GM12874 (cell line): ENCODE data around the gene ACOXL.

ENCODE experiments used
- CTCF ChIP-seq: IDR thresholded peaks from 2 replicates; pipeline ENCODE4 v1.5.1; 2011; ENCODE audit warnings: low read depth, mild to moderate bottlenecking, control low read depth, low read length, moderate library complexity; ENCODE audit not compliant: insufficient read depth

Gene ACOXL

GRCh38 chr2:111105926-111106325 lies 373.6 kb downstream of the ACOXL start:
- no peak for TF ChIP-seq CTCF

GRCh38 chr2:111106706-111107105 lies 374.3 kb downstream of the ACOXL start:
- TF ChIP-seq CTCF: no peak

DNA sequence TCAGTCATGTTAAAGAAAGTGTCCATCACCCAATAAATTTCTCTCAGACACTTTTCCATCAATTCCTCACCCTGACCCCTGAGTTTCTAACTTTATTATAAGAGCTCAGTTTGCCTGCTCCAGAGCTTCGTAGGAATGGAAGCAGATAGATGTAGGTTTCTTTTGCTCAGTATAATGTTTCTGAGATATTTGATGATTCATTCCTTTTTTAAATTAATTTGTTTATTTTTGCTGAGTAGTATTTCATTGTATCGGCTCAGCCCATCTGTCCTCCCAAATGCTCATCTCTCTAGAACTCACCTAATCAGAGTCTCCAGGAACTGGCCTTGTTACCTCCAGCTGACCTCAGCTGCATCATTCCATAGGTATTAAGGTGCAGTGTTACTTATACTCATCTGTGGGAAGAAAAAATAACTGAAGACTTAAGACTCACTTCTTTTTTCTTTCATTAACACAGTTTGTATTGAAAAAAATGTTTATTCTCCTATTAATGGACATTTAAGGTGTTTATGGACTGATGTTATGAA lies 376.4 kb downstream of the ACOXL start:
- no peak for TF ChIP-seq CTCF

DNA sequence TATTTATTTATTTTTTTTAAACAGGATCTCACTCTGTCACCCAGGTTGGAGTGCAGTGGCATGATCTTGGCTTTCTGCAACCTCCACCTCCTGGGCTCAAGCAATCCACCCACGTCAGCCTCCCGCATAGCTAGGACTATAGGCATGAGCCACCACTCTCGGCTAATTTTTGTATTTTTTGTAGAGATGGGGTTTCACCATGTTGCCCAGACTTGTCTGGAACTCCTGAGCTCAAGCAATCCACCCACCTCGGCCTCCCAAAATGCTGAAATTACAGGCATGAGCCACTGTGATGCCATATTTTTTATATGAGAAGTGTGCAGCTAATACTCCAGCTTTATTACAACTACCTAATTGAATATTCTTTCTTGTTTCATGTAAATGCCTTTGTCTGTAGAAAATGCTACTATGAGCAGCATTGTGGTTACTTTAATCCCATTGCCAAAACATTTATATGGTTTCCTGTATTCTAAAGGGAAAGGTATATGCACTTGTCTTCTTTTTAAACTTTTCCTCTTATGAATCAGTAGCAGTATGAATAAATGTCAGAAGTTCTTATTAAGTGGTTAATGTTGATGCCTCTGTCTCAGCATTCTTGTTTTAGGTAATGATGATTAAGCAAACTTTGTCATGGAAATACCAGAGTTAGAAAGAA lies 378.9 kb downstream of the ACOXL start:
- no peak for TF ChIP-seq CTCF

GRCh38 chr2:111113838-111114237 lies 381.5 kb downstream of the ACOXL start:
- no peak for TF ChIP-seq CTCF

- TF ChIP-seq CTCF: no peak
Observed at GRCh38 chr2:111116011-111116746, 383.8 kb downstream of the ACOXL start.

DNA sequence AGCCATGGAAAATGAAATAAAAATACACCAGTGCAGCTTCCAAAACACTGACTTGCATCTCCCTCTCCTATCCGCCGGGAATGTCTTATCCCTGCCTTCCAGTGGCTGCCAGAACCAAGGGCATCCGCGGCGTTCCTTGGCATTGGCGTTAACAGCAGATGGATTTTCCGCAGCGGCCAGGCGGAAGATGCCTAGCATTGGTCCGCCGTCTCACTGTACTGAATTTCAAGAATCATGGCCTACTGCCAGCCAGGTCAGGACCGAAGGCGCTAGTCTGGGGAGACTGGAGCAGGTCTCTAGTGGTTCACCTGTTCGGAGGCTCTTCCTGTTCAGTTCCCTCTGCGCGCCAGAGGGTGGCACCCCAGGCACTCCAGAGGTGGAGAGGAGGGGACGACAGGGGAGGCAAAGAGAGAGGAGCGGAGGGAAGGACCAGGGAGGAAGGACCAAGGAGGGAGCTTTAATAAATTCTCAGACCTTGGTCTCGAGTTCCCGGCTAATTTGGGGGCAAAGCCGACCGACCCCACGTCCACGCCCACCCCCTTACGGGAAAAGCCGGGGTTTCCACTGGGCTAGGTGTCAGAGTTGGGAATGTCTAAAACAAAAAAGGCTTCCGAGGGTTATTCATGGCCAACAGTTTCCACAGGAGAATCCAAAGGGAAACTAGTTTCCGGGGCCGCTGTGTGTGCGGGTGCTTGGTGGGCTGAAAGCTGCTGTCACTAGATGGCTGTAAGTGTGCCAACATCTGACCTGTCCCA lies 384.6 kb downstream of the ACOXL start:
- TF ChIP-seq CTCF: peak; percentile 91
